Stimulated activated CD8-positive, alpha-beta memory T cell treated with anti-CD3 and anti-CD28 coated beads, Interleukin-7, amount 100 ng/mL, for 1 hour (primary cell): ENCODE data around the gene ESPNL.

Source experiments
- DNase-seq, 2 donors: peaks; one replicate each; pipeline ENCODE4 v3.0.0-alpha.2; 2020; ENCODE audit warnings: low read depth in 2 of 2

Gene ESPNL

DNA sequence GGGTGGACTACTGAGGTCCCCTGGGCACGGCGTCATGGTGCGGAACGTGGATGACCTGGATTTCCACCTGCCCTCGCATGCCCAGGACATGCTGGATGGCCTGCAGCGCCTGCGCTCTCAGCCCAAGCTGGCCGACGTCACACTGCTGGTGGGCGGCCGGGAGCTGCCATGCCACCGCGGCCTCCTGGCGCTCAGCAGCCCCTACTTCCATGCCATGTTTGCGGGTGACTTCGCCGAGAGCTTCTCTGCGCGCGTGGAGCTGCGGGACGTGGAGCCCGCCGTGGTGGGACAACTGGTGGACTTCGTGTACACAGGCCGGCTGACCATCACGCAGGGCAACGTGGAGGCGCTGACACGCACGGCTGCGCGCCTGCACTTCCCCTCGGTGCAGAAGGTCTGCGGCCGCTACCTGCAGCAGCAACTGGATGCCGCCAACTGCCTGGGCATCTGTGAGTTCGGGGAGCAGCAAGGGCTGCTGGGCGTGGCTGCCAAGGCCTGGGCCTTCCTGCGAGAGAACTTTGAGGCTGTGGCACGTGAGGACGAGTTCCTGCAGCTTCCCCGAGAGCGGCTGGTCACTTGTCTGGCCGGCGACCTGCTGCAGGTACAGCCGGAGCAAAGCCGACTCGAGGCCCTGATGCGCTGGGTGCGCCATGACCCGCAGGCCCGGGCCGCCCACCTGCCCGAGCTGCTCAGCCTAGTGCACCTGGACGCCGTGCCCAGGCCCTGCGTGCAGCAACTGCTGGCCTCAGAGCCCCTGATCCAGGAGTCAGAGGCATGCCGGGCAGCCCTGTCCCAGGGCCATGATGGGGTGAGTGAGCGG lies 40.8 kb downstream of the ESPNL start:
- no peak for DNase-seq

- no peak for DNase-seq
Observed at GRCh38 chr2:238141541-238142318, 41.6 kb downstream of the ESPNL start.

GRCh38 chr2:238142382-238143205 lies 42.5 kb downstream of the ESPNL start:
- no peak for DNase-seq

DNA sequence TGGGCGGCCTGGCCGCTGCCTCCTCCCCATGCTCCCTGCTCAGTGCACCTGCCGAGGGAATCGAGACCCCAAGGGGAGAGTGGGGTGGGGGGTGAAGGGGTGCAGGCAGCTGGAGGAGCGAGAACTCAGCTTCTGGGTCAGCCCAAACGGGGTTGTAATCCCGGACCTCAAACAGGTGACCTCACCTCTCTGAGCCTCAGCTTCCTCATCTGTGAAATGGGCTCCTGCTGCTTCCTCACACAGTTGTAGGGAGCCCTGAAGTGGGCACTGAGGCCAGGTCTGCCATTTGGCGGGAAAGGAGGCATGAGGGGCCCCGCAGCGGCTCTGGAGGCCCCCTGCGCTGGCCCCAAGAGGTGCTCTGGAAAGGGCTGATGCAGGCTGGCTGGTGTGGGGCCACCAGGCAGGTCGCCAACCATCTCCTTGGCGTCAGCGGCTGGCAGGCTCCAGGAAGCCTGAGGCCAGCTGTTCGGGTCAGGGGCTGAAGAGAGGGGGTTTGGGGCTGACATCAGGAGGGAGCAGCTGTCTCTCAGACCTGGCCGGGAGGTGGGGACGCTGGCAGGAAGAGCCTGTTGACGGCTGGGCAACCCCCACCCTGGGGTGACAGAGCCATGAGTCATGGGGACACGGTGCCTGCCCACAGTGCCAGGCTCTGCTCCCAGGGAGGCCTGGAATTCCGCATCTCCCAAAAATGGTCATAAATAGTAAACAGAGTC lies 43.3 kb downstream of the ESPNL start:
- DNase-seq = no peak

GRCh38 chr2:238144262-238144661 lies 44.1 kb downstream of the ESPNL start:
- DNase-seq = no peak

- DNase-seq = no peak
Observed at GRCh38 chr2:238145046-238145445, 44.9 kb downstream of the ESPNL start.

GRCh38 chr2:238145851-238146250 lies 45.7 kb downstream of the ESPNL start:
- DNase-seq = no peak

- DNase-seq = no peak
Observed at GRCh38 chr2:238146884-238147544, 46.9 kb downstream of the ESPNL start.

- no peak for DNase-seq
Observed at GRCh38 chr2:238148981-238149380, 48.8 kb downstream of the ESPNL start.

DNA sequence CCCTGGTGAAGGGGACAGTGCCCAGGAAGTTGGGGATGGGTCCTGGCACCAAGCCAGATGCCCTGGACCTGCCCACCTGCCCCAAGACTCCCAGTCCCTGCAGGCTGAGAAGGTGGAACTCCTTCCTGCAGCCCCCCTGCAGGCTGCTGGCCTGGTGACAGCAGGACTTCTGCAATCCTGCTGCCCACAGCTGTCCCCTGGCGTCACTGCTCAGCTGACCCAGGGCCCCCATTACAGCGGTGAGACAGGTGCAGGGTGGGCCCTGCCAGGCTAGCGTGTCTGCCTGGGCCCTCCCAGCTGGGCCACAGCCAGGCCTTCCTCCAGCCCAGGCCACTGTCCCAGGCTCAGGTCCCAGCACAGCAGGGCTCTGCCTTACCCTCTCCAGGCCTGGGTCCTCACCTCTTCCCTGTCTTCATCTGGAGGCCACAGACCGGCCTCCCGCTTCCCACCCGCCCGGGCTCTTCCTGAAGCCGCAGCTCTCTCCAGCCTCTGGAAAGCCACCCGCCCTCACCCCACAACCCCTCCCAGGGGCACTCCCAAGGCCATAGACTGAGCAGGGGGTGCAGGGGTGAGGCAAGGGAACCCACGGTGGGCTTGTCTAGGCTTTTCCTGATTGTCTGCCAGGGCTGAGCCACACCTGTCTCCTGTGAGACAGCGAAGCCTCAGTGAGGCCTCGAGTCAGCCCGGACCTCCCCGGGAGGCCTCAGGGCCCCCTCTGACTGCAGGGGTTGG lies 49.9 kb downstream of the ESPNL start:
- DNase-seq = no peak

DNA sequence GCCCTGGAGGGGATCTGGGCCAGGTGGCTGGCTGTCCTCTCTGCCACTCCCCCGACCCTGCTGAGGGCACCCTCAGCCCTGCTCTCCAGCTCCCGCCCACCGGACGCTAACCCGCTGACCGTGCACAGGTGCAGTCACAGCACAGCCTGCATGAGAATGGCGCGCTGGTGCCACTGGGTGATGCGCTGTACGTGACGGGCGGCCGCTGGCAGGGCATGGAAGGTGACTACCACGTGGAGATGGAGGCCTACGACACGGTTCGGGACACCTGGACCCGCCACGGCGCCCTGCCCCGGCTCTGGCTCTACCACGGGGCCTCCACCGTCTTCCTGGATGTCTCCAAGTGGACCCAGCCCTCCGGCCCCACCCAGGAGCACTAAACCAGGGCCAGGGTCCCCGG lies 50.5 kb downstream of the ESPNL start:
- no peak for DNase-seq

DNA sequence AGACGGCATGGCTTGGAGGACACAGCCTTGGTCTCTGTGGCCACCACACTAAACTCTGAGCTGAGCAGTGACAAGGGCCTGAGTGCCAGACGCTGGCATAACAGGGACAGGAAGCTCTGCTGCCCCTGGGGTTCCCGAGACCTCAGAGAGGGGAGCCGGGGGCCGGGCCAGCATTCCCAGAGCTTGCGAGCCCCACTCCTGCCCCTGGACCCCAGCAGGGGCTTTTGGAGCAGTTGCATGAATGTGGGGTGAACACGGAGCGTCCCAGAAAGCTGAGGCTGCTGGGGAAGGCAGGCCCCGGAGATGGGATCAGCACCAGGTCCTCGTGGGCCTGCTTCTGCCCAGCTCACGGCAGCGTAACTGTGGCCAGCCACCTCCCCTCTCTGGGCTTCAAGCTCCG lies 51.1 kb downstream of the ESPNL start:
- DNase-seq = no peak

- DNase-seq = no peak
Observed at GRCh38 chr2:238151628-238152235, 51.6 kb downstream of the ESPNL start.

GRCh38 chr2:238152771-238153688 lies 52.9 kb downstream of the ESPNL start:
- DNase-seq = no peak

- no peak for DNase-seq
Observed at GRCh38 chr2:238154570-238154969, 54.4 kb downstream of the ESPNL start.

- DNase-seq = no peak
Observed at GRCh38 chr2:238155051-238155760, 55.1 kb downstream of the ESPNL start.

DNA sequence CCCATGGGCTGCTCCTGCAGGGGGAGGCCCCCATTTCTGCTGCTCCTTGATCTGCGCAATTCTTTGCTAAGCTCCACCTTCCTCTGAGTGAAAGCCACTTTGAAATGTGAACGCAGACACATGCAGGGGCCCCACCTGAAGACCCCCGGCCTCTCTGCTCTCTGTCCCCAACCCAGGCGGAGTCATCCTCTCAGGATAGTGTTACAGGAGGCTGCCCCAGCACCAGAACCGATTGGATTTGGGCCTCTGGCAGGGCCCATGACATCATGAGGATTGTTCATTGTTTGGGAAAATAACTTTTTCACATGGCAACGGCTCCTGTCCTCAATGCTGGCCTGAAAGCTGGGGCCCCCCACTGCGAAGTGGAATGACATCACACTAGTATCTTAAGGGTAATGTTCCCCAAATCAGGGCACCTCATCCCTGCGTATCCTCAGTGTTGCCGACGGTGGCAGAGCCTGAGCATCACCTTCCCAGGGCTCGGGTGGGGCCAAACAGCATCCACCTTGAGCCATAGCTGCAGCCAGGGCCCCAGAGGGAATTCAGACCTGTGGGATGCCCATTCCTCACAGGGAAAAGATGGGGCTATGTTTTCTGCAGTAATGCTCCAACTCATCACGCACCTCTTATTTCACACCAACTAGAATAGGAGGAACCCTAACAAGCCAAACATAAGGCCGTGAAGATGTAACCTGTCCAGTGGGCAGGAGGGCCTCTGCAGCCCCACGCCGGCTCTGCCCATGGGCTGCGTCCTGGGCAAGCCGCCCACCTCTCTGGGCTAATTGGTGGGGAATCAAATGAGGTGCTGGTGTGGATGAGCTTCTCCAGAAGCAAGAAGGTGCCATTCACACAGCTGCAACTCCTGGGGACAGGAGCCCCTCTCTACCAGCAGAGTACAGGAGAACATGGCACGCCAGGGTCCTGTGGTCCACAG lies 55.9 kb downstream of the ESPNL start:
- DNase-seq = no peak
